HepG2 (cell line): Measurements from ENCODE around the gene GSG1. TPM values are rescaled to one million over a fixed set of nuclear protein-coding genes. Genes with fewer than 3 reads are reported as not detected.

Experiments used
- ARNTL ChIP-seq: sonication (generic); formaldehyde crosslinking; IDR thresholded peaks from 2 replicates; pipeline ENCODE4 v1.4.0; 2020; ENCODE audit warnings: mild to moderate bottlenecking, missing genetic modification reagents
- BORCS8-MEF2B ChIP-seq: sonication (generic); formaldehyde crosslinking; IDR thresholded peaks from 2 replicates; pipeline ENCODE4 v1.8.0; 2022; ENCODE audit warnings: mild to moderate bottlenecking, missing genetic modification reagents
- CAMTA2 ChIP-seq: sonication (generic); formaldehyde crosslinking; IDR thresholded peaks from 2 replicates; pipeline ENCODE4 v1.4.0; 2020; ENCODE audit warnings: mild to moderate bottlenecking, missing genetic modification reagents, borderline replicate concordance
- DNMT3B ChIP-seq: conservative IDR thresholded peaks from 2 replicates; pipeline ENCODE4 v1.6.1; 2016; ENCODE audit warnings: missing biosample characterization, control low read depth
- KDM1A ChIP-seq: IDR thresholded peaks from 2 replicates; pipeline ENCODE4 v1.6.1; 2016; ENCODE audit warnings: missing compliant biosample characterization
- MED1 ChIP-seq: sonication (generic); formaldehyde crosslinking; IDR thresholded peaks from 2 replicates; pipeline ENCODE4 v1.4.0; 2020; ENCODE audit warnings: missing genetic modification reagents
- NR1H2 ChIP-seq: sonication (generic); formaldehyde crosslinking; IDR thresholded peaks from 2 replicates; pipeline ENCODE4 v1.8.1; 2022; ENCODE audit warnings: low read depth, missing genetic modification reagents, borderline replicate concordance
- POLR2A ChIP-seq, 2 experiments: IDR thresholded peaks; 2 replicates each; pipeline ENCODE4 v1.6.1; 2011; ENCODE audit warnings: low read depth in 2 of 2, low read length in 2 of 2, mild to moderate bottlenecking in 1 of 2, moderate library complexity in 1 of 2; ENCODE audit not compliant: insufficient read depth in 1 of 2
- RBFOX2 ChIP-seq: fragments of 200-400 bp; formaldehyde crosslinking; IDR thresholded peaks from 2 replicates; pipeline ENCODE4 v1.6.1; 2017; ENCODE audit warnings: low read depth, mild to moderate bottlenecking, low read length
- SCMH1 ChIP-seq: sonication (generic); formaldehyde crosslinking; IDR thresholded peaks from 2 replicates; pipeline ENCODE4 v1.9.0; 2021; ENCODE audit warnings: missing genetic modification reagents, mild to moderate bottlenecking, borderline replicate concordance
- ZBTB7B ChIP-seq: sonication (generic); formaldehyde crosslinking; IDR thresholded peaks from 2 replicates; pipeline ENCODE4 v1.4.0; 2020; ENCODE audit warnings: missing genetic modification reagents
- ZNF143 ChIP-seq: sonication (generic); formaldehyde crosslinking; IDR thresholded peaks from 2 replicates; pipeline ENCODE4 v1.4.0; 2020; ENCODE audit warnings: missing genetic modification reagents
- ZNF24 ChIP-seq: fragments of 450-650 bp; IDR thresholded peaks from 2 replicates; pipeline ENCODE4 v1.6.1; 2017; ENCODE audit warnings: antibody characterized with exemption, mild to moderate bottlenecking
- ZNF747 ChIP-seq: sonication (generic); formaldehyde crosslinking; IDR thresholded peaks from 2 replicates; pipeline ENCODE4 v1.8.1; 2023; ENCODE audit warnings: missing genetic modification reagents, mild to moderate bottlenecking, borderline replicate concordance
- ZSCAN21 ChIP-seq: sonication (generic); formaldehyde crosslinking; IDR thresholded peaks from 2 replicates; pipeline ENCODE4 v1.8.0; 2022; ENCODE audit warnings: mild to moderate bottlenecking, missing genetic modification reagents, moderate library complexity, borderline replicate concordance
- polyA plus RNA-seq, 8 experiments: library from polyadenylated mRNA; depleted of rRNA in 3 of 8; stranded (reverse) in 7 of 8; unstranded in 1 of 8; fragments of >200 nt; fragmentation: Illumina TruSeq in 4 of 8; extraction: Trizol in 4 of 8; gene quantifications; 2 replicates each; pipeline versions ENCODE4 v1.2.1 to v1.2.3, GENCODE V29; 2011 to 2016; ENCODE audit warnings: low read depth in 4 of 8, missing spikeins in 1 of 8, mixed read lengths in 1 of 8; ENCODE audit not compliant: insufficient read depth in 1 of 8
- total RNA-seq, 5 experiments: library from RNA; depleted of rRNA; stranded (reverse); fragments of >200 nt; fragmentation: Illumina TruSeq; extraction: Trizol; gene quantifications; 2 replicates each; pipeline ENCODE4 v1.2.3, GENCODE V29; 2016; ENCODE audit warnings: low read depth in 1 of 5
- TF ChIP-seq, protein P1 (sequence below): sonication (generic); formaldehyde crosslinking; conservative IDR thresholded peaks from 2 replicates; pipeline ENCODE4 v1.4.0; 2020; ENCODE audit warnings: mild to moderate bottlenecking, missing genetic modification reagents, moderate library complexity
- TF ChIP-seq, protein P2 (sequence below), 2 experiments: fragments of 450-650 bp in 1 of 2; sonication (generic) in 1 of 2; formaldehyde crosslinking; IDR thresholded peaks; 2 replicates each; pipeline versions ENCODE4 v1.5.0 to v1.8.0; 2020 to 2022; ENCODE audit warnings: mild to moderate bottlenecking in 1 of 2, missing genetic modification reagents in 1 of 2
- TF ChIP-seq, protein P3 (sequence below): sonication (generic); formaldehyde crosslinking; IDR thresholded peaks from 2 replicates; pipeline ENCODE4 v1.4.0; 2020; ENCODE audit warnings: missing genetic modification reagents
- TF ChIP-seq, protein P4 (sequence below): sonication (generic); formaldehyde crosslinking; IDR thresholded peaks from 2 replicates; pipeline ENCODE4 v1.4.0; 2020; ENCODE audit warnings: mild to moderate bottlenecking, missing genetic modification reagents
- TF ChIP-seq, protein P5 (sequence below): sonication (generic); formaldehyde crosslinking; IDR thresholded peaks from 2 replicates; pipeline ENCODE4 v1.8.0; 2023; ENCODE audit warnings: mild to moderate bottlenecking, missing genetic modification reagents

The GSG1 gene
- total and polyA plus RNA-seq, 2 of the 13 experiments (the other 11 are each of a cell fraction or from before 2014, with no cell fraction given): not detected

DNA sequence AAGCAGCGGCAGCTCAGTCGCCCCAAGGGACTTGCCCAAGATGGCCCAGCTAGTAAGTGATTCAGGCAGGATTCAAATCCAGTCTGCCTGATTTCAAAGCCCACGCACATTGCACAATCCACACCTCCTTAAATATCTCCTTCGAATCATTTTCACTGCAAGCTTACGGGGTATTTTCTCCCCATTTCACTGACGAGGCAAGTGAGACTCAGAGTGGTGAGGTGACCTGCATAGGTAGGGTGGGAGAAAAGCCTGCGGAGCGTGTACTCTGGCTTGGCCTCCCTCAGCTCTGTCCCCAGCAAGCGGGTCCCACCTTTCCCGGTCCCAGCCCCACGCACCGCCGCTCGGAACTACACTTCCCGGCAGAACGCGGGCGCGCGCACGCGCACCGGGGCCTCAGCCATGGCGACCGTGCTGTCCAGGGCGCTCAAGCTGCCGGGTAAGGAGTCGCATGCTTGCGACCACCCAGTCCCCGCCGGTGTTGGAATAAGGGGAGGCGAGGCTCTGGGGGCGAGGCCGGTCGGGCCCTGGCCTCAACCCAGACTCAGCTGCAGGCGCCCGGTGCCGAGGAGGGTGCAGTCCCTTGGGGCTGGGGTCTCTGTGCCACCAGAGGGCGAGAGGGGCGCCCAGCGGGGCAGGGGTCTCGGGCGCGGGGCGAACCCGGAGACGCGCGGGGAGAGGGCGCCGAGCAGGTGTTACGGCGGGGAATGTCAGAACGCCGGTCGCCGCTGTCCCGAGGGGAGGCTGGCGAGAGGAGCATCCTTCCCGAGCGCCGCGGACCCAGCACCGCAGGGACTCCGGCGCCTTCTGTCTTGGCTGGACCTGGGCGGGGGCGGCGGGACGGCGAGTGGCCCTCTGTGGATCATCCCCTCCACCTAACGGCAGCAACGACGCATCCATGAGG is 59.2 kb downstream of the GSG1 start, which contains the start of gene FAM234B (continued):
- TF ChIP-seq, protein P1, sequence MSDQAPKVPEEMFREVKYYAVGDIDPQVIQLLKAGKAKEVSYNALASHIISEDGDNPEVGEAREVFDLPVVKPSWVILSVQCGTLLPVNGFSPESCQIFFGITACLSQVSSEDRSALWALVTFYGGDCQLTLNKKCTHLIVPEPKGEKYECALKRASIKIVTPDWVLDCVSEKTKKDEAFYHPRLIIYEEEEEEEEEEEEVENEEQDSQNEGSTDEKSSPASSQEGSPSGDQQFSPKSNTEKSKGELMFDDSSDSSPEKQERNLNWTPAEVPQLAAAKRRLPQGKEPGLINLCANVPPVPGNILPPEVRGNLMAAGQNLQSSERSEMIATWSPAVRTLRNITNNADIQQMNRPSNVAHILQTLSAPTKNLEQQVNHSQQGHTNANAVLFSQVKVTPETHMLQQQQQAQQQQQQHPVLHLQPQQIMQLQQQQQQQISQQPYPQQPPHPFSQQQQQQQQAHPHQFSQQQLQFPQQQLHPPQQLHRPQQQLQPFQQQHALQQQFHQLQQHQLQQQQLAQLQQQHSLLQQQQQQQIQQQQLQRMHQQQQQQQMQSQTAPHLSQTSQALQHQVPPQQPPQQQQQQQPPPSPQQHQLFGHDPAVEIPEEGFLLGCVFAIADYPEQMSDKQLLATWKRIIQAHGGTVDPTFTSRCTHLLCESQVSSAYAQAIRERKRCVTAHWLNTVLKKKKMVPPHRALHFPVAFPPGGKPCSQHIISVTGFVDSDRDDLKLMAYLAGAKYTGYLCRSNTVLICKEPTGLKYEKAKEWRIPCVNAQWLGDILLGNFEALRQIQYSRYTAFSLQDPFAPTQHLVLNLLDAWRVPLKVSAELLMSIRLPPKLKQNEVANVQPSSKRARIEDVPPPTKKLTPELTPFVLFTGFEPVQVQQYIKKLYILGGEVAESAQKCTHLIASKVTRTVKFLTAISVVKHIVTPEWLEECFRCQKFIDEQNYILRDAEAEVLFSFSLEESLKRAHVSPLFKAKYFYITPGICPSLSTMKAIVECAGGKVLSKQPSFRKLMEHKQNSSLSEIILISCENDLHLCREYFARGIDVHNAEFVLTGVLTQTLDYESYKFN (CRISPR knock-in tag): peak; percentile 7; the same call in 1 of the 2 replicates
- TF ChIP-seq ARNTL (CRISPR knock-in tag) (no peak), DNMT3B (CRISPR knock-in tag) (no peak), CAMTA2 (CRISPR knock-in tag) (no peak), BORCS8-MEF2B (CRISPR knock-in tag) (no peak), POLR2A (IDR thresholded peaks at IDR 0.05; ENCODE audit: insufficient read depth in 1 of 2, low read depth in 2 of 2, low read length in 2 of 2) (peak in 1 of 2 experiments; percentile 75; a peak in 2 of 4 replicates), KDM1A (CRISPR knock-in tag) (no peak), ZNF747 (CRISPR knock-in tag) (0 out of 2 replicates have a peak, but pooled peaks have one; percentile 35), ZSCAN21 (CRISPR knock-in tag) (no peak), MED1 (no peak), SCMH1 (CRISPR knock-in tag) (no peak), ZNF143 (peak; percentile 99), ZBTB7B (peak; percentile 97), ZNF24 (no peak), NR1H2 (CRISPR knock-in tag) (no peak), RBFOX2 (peak; percentile 76)
- TF ChIP-seq, protein P2, sequence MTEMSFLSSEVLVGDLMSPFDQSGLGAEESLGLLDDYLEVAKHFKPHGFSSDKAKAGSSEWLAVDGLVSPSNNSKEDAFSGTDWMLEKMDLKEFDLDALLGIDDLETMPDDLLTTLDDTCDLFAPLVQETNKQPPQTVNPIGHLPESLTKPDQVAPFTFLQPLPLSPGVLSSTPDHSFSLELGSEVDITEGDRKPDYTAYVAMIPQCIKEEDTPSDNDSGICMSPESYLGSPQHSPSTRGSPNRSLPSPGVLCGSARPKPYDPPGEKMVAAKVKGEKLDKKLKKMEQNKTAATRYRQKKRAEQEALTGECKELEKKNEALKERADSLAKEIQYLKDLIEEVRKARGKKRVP (CRISPR knock-in tag; IDR thresholded peaks at IDR 0.05): no peak
- TF ChIP-seq, protein P3, sequence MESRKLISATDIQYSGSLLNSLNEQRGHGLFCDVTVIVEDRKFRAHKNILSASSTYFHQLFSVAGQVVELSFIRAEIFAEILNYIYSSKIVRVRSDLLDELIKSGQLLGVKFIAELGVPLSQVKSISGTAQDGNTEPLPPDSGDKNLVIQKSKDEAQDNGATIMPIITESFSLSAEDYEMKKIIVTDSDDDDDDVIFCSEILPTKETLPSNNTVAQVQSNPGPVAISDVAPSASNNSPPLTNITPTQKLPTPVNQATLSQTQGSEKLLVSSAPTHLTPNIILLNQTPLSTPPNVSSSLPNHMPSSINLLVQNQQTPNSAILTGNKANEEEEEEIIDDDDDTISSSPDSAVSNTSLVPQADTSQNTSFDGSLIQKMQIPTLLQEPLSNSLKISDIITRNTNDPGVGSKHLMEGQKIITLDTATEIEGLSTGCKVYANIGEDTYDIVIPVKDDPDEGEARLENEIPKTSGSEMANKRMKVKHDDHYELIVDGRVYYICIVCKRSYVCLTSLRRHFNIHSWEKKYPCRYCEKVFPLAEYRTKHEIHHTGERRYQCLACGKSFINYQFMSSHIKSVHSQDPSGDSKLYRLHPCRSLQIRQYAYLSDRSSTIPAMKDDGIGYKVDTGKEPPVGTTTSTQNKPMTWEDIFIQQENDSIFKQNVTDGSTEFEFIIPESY (CRISPR knock-in tag): no peak
- TF ChIP-seq, protein P4, sequence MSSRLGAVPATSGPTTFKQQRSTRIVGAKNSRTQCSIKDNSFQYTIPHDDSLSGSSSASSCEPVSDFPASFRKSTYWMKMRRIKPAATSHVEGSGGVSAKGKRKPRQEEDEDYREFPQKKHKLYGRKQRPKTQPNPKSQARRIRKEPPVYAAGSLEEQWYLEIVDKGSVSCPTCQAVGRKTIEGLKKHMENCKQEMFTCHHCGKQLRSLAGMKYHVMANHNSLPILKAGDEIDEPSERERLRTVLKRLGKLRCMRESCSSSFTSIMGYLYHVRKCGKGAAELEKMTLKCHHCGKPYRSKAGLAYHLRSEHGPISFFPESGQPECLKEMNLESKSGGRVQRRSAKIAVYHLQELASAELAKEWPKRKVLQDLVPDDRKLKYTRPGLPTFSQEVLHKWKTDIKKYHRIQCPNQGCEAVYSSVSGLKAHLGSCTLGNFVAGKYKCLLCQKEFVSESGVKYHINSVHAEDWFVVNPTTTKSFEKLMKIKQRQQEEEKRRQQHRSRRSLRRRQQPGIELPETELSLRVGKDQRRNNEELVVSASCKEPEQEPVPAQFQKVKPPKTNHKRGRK (CRISPR knock-in tag): no peak
- TF ChIP-seq, protein P5, sequence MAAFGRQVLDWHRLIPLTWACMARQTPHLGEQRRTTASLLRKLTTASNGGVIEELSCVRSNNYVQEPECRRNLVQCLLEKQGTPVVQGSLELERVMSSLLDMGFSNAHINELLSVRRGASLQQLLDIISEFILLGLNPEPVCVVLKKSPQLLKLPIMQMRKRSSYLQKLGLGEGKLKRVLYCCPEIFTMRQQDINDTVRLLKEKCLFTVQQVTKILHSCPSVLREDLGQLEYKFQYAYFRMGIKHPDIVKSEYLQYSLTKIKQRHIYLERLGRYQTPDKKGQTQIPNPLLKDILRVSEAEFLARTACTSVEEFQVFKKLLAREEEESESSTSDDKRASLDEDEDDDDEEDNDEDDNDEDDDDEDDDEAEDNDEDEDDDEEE (CRISPR knock-in tag): peak; percentile 66; the same call in 1 of the 2 replicates
